Calu3 (cell line): Measurements from ENCODE around the gene FBXW2. TPM values are rescaled to one million over a fixed set of nuclear protein-coding genes. Genes with fewer than 3 reads are reported as not detected.

ENCODE experiments used
- BruUV-seq: library from RNA; stranded (reverse); fragments of 400-500 nt; replicated peaks from 2 replicates; lab custom pipeline; 2021; lab: Mats Ljungman, UMichigan
- CTCF ChIA-PET: fragments of 300-600 bp; sonication (Branson Sonifier 250); formaldehyde crosslinking; loops from one replicate; lab custom pipeline; 2022; ENCODE audit warnings: antibody characterized with exemption; lab: Charles Lee
- DNase-seq: peaks from one replicate; pipeline ENCODE4 v3.0.0; 2022
- H3K27ac Mint-ChIP-seq: one replicate; pipeline ENCODE4 v1.8.0; 2022; ENCODE audit warnings: mixed read lengths; ENCODE audit not compliant: unreplicated experiment
- H3K27me3 Mint-ChIP-seq: one replicate; pipeline ENCODE4 v1.8.0; 2022; ENCODE audit warnings: mixed read lengths; ENCODE audit not compliant: unreplicated experiment
- H3K36me3 Mint-ChIP-seq: one replicate; pipeline ENCODE4 v1.8.0; 2022; ENCODE audit warnings: mild to moderate bottlenecking, moderate library complexity, mixed read lengths; ENCODE audit not compliant: insufficient read depth, unreplicated experiment
- H3K4me1 Mint-ChIP-seq: one replicate; pipeline ENCODE4 v1.8.0; 2022; ENCODE audit warnings: mild to moderate bottlenecking, low read depth, mixed read lengths; ENCODE audit not compliant: unreplicated experiment
- H3K4me3 Mint-ChIP-seq: one replicate; pipeline ENCODE4 v1.8.0; 2022; ENCODE audit warnings: mild to moderate bottlenecking, low read depth, moderate library complexity, mixed read lengths; ENCODE audit not compliant: unreplicated experiment
- H3K9me3 Mint-ChIP-seq: one replicate; pipeline ENCODE4 v1.8.0; 2022; ENCODE audit warnings: low read depth, mixed read lengths; ENCODE audit not compliant: unreplicated experiment
- intact Hi-C: fragments of 100-400 bp; cut with micrococcal nuclease; formaldehyde crosslinking; loops from one replicate; pipeline ENCODE4 v1.10.0; 2022; ENCODE audit not compliant: unreplicated experiment
- total RNA-seq: library from RNA; stranded (reverse); gene quantifications from 2 replicates; pipeline ENCODE4 v1.2.3, GENCODE V29; 2022
- TF ChIP-seq, protein P1 (sequence below): fragments of 200-600 bp; IDR thresholded peaks from one replicate; pipeline ENCODE4 v1.8.0; 2022; ENCODE audit warnings: antibody characterized with exemption; ENCODE audit not compliant: unreplicated experiment

FBXW2 gene
- total RNA-seq, 1 experiment from 2014 or later, result 44.8 TPM

DNA sequence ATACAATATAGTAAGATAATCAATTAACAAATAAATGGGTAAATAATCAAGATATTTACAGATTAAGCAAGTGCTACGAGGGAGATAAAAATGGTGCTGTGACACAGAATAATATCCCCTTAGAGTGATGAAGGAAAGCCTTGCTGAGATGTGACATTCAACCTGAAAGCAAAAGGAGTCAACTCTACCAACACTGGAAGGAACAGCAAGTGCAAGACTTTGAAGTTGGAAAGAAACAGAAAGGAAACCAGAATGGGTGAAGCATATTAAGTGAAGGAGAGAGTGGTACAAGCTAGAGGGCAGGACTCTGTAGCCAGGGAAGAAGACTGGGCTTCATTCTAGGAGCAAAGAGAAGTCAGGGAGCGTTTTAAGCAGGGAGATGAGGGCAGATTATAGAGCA, 66.7 kb downstream of the FBXW2 start:
- Mint-ChIP-seq H3K4me3 (no peak overlapping the region), H3K4me1 (peaks cover 22% of the 10 kb centered on the region), H3K27me3 (peaks cover 13% of the 10 kb centered on the region), H3K9me3 (no peaks in the 10 kb centered on the region), H3K27ac (no peak overlapping the region), H3K36me3 (no peaks in the 10 kb centered on the region)
- TF ChIP-seq, protein P1, sequence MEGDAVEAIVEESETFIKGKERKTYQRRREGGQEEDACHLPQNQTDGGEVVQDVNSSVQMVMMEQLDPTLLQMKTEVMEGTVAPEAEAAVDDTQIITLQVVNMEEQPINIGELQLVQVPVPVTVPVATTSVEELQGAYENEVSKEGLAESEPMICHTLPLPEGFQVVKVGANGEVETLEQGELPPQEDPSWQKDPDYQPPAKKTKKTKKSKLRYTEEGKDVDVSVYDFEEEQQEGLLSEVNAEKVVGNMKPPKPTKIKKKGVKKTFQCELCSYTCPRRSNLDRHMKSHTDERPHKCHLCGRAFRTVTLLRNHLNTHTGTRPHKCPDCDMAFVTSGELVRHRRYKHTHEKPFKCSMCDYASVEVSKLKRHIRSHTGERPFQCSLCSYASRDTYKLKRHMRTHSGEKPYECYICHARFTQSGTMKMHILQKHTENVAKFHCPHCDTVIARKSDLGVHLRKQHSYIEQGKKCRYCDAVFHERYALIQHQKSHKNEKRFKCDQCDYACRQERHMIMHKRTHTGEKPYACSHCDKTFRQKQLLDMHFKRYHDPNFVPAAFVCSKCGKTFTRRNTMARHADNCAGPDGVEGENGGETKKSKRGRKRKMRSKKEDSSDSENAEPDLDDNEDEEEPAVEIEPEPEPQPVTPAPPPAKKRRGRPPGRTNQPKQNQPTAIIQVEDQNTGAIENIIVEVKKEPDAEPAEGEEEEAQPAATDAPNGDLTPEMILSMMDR, result no peak
- CTCF ChIA-PET, result no interaction called here
- no peak for DNase-seq
- no TSS peak for BruUV-seq
- intact Hi-C loops, result no loop called here

DNA sequence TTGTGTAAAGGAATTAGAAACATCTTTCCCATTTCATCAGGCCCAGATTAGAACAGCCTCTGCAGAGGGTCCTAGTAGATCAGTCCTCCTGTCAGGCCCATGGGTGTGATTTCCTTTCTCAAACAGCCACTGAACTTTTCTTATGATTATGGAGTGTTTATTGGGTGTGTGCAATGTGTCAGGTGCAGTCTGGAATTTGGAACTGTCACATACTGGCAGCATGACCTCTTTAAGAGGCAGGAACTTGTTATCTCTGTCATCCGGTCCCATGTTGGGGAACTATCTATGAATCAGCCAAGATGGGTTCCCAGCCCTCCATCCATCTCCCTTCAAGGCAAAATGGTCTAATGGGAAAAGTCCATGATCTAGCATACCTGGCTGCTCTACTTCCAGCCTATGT, 67.3 kb downstream of the FBXW2 start:
- Mint-ChIP-seq H3K36me3 (no peaks in the 10 kb centered on the region), H3K27ac (no peak overlapping the region), H3K27me3 (peaks cover 13% of the 10 kb centered on the region), H3K4me3 (no peak overlapping the region), H3K4me1 (peaks cover 16% of the 10 kb centered on the region), H3K9me3 (no peaks in the 10 kb centered on the region)
- intact Hi-C loops, result no loop called here
- TF ChIP-seq, protein P1, result no peak
- DNase-seq, result no peak
- CTCF ChIA-PET, result no interaction called here
- BruUV-seq, result no TSS peak

DNA sequence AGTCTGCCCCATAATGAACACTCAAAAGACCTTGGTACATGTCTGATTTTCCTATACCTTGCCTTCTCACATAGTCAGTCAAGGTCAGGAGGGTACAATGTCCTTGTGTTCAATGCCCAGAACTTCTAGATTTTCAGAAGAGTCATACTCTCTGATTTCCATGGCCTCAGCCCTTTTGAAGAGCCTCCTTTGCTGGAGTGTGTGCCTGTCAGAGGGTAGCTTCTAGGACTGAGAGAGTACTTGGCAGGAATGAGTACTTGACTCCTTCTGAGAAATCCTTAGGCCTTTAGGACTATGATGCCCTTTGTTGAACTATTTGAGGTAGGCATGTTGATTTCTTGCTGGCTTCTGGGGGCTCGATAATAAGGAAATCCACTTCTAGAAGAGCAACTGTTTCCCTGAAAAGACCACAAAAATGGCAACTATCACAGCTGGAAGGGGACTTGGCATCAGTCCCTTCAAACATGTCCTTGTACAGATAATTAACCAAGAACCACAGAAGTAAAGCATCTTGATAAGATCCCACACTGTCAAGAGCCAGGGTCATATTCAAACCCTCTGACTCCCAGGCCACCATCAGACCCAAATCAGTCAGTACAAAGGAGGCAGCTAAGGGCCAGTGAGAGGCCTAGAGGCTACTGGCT, 68.3 kb downstream of the FBXW2 start:
- intact Hi-C loops, result no loop called here
- H3K27ac Mint-ChIP-seq, result no peak overlapping the region
- no peak for DNase-seq
- H3K36me3 Mint-ChIP-seq, result no peaks in the 10 kb centered on the region
- H3K27me3 Mint-ChIP-seq, result peaks cover 13% of the 10 kb centered on the region
- TF ChIP-seq, protein P1, result no peak
- peaks cover 12% of the 10 kb centered on the region for H3K4me1 Mint-ChIP-seq
- BruUV-seq, result no TSS peak
- CTCF ChIA-PET, result no interaction called here
- no peaks in the 10 kb centered on the region for H3K9me3 Mint-ChIP-seq
- no peak overlapping the region for H3K4me3 Mint-ChIP-seq

DNA sequence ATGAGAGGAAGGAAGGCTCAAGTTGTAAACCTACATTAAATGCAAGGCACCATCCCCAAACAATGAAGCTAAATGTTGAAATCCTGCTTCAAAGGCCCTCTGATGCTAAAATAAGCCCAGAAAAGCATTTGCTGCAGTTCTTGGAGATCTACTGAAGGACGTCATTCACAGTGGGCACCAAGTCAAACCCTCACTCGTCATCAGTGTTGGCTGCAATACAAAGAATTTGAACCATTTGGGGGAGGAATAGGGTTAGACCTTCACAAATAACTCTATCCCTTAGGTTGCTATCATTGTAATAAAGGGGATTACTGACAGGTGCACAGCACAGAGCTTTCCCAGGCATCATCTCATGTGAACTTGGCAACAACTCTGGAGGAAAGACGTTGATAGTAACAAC, 69.7 kb downstream of the FBXW2 start:
- intact Hi-C loops, result no loop called here
- Mint-ChIP-seq H3K27me3 (peaks cover 13% of the 10 kb centered on the region), H3K4me1 (peaks cover 9% of the 10 kb centered on the region), H3K36me3 (no peaks in the 10 kb centered on the region), H3K9me3 (no peaks in the 10 kb centered on the region), H3K27ac (no peak overlapping the region), H3K4me3 (no peak overlapping the region)
- CTCF ChIA-PET, result no interaction called here
- TF ChIP-seq, protein P1, result no peak
- DNase-seq, result no peak
- BruUV-seq, result no TSS peak
